NCI-H345 treated with DMSO at 0.1 percent for 48 hours (cell line): ENCODE data around the gene DCLK1.

Source experiments
- DNase-seq: peaks from one replicate; lab custom pipeline; 2025; ENCODE audit not compliant: unreplicated experiment; lab: John Stamatoyannopoulos, UW

DCLK1 gene

GRCh38 chr13:36131222-36131930 is at the start of gene DCLK1:
Gene DCLK1 (minus strand): TSS chr13:36131382.
- DNase-seq = peak; percentile 48

GRCh38 chr13:36175621-36176020 is 44.4 kb upstream of the DCLK1 start:
- no peak for DNase-seq

- no peak for DNase-seq
Observed at GRCh38 chr13:36174923-36175322, 43.7 kb upstream of the DCLK1 start.

GRCh38 chr13:36173571-36174322 is 42.6 kb upstream of the DCLK1 start:
- DNase-seq = no peak

GRCh38 chr13:36166046-36166445 is 34.9 kb upstream of the DCLK1 start:
- DNase-seq = no peak

GRCh38 chr13:36163809-36164308 is 32.7 kb upstream of the DCLK1 start:
- DNase-seq = peak; percentile 50

GRCh38 chr13:36163286-36163685 is 32.1 kb upstream of the DCLK1 start:
- no peak for DNase-seq

GRCh38 chr13:36160297-36160696 is 29.1 kb upstream of the DCLK1 start:
- no peak for DNase-seq

GRCh38 chr13:36158611-36159010 is 27.4 kb upstream of the DCLK1 start:
- no peak for DNase-seq

- no peak for DNase-seq
Observed at GRCh38 chr13:36157480-36157879, 26.3 kb upstream of the DCLK1 start.

- no peak for DNase-seq
Observed at GRCh38 chr13:36154567-36155291, 23.5 kb upstream of the DCLK1 start.

GRCh38 chr13:36151591-36151990 is 20.4 kb upstream of the DCLK1 start:
- DNase-seq = no peak

GRCh38 chr13:36148446-36148845 is 17.3 kb upstream of the DCLK1 start:
- no peak for DNase-seq

- DNase-seq = no peak
Observed at GRCh38 chr13:36147330-36147729, 16.1 kb upstream of the DCLK1 start.

GRCh38 chr13:36146511-36147269 is 15.5 kb upstream of the DCLK1 start:
- no peak for DNase-seq

GRCh38 chr13:36143738-36144137 is 12.6 kb upstream of the DCLK1 start:
- DNase-seq = no peak

GRCh38 chr13:36142735-36143134 is 11.6 kb upstream of the DCLK1 start:
- DNase-seq = no peak

- no peak for DNase-seq
Observed at GRCh38 chr13:36135876-36136275, 4.7 kb upstream of the DCLK1 start.

GRCh38 chr13:36134632-36135031 is 3.5 kb upstream of the DCLK1 start:
- no peak for DNase-seq

GRCh38 chr13:36133950-36134626 is 2.9 kb upstream of the DCLK1 start:
- no peak for DNase-seq
